Prostate gland (tissue), 2 donors: ENCODE measurements around the gene ZMAT3. TPM values are rescaled to one million over a fixed set of nuclear protein-coding genes. Genes with fewer than 3 reads are reported as not detected.

Experiments
- DNase-seq: peaks from one replicate; pipeline ENCODE4 v3.0.0-alpha.2; 2019; ENCODE audit warnings: low spot score
- H3K27ac ChIP-seq, 2 donors: fragments of 200-600 bp; sonication (generic); 2 replicates each; pipeline ENCODE4 v1.5.1; 2017 to 2019
- H3K27me3 ChIP-seq: fragments of 200-600 bp; sonication (generic); replicated peaks from 2 replicates; pipeline ENCODE4 v1.5.1; 2019; ENCODE audit not compliant: insufficient read depth
- H3K36me3 ChIP-seq, 2 donors: fragments of 200-600 bp; sonication (generic); 1 replicate in 1 of 2; 2 replicates in 1 of 2; pipeline versions ENCODE4 v1.5.1 to v1.8.1; 2017 to 2019
- H3K4me1 ChIP-seq: fragments of 200-600 bp; sonication (generic); replicated peaks from 2 replicates; pipeline ENCODE4 v1.5.1; 2019
- H3K4me3 ChIP-seq, 2 donors: fragments of 200-600 bp; sonication (generic); 2 replicates each; pipeline ENCODE4 v1.5.1; 2017 to 2019
- H3K9me3 ChIP-seq: fragments of 200-600 bp; sonication (generic); 2 replicates; pipeline ENCODE4 v1.5.1; 2017
- POLR2A ChIP-seq: fragments of 450-650 bp; IDR thresholded peaks from one replicate; pipeline ENCODE4 v1.6.1; 2016; ENCODE audit warnings: antibody characterized with exemption, mild to moderate bottlenecking
- POLR2AphosphoS5 ChIP-seq: sonication (generic); formaldehyde crosslinking; IDR thresholded peaks from one replicate; pipeline ENCODE4 v1.6.1; 2017; ENCODE audit warnings: antibody characterized with exemption
- WGBS: methylation state at CpG from one replicate; pipeline ENCODE4 v1.1.5; 2018; 5-methylcytosine and 5-hydroxymethylcytosine counted together
- intact Hi-C: fragments of 100-400 bp; cut with DNase I; formaldehyde crosslinking; loops from one replicate; pipeline ENCODE4 v1.14.2; 2022
- total RNA-seq, 2 donors: library from RNA; depleted of rRNA; stranded (reverse); fragments of >200 nt; gene quantifications; one replicate each; pipeline ENCODE4 v1.1.0, GENCODE V29; 2016
- TF ChIP-seq, protein P1 (sequence below), 4 experiments: fragments of 200-600 bp in 2 of 4; fragments of 450-650 bp in 2 of 4; sonication (generic) in 2 of 4; IDR thresholded peaks; 1 replicate in 3 of 4; 2 replicates in 1 of 4; pipeline ENCODE4 v1.5.1; 2016 to 2019; ENCODE audit warnings: antibody characterized with exemption in 4 of 4, mild to moderate bottlenecking in 2 of 4, moderate library complexity in 2 of 4

ZMAT3 gene
- total RNA-seq, 2 donors from 2014 or later, result 15.1 to 21.3 TPM

GRCh38 chr3:179091113-179091512, 19.5 kb upstream of the ZMAT3 start:
- Histone ChIP-seq H3K4me3 (no peak overlapping the region), H3K36me3 (no peaks in the 10 kb centered on the region), H3K4me1 (no peaks in the 10 kb centered on the region), H3K9me3 (no peaks in the 10 kb centered on the region), H3K27ac (no peak overlapping the region), H3K27me3 (no peaks in the 10 kb centered on the region)
- no peak for DNase-seq
- TF ChIP-seq POLR2AphosphoS5 (no peak), POLR2A (no peak)
- TF ChIP-seq, protein P1, sequence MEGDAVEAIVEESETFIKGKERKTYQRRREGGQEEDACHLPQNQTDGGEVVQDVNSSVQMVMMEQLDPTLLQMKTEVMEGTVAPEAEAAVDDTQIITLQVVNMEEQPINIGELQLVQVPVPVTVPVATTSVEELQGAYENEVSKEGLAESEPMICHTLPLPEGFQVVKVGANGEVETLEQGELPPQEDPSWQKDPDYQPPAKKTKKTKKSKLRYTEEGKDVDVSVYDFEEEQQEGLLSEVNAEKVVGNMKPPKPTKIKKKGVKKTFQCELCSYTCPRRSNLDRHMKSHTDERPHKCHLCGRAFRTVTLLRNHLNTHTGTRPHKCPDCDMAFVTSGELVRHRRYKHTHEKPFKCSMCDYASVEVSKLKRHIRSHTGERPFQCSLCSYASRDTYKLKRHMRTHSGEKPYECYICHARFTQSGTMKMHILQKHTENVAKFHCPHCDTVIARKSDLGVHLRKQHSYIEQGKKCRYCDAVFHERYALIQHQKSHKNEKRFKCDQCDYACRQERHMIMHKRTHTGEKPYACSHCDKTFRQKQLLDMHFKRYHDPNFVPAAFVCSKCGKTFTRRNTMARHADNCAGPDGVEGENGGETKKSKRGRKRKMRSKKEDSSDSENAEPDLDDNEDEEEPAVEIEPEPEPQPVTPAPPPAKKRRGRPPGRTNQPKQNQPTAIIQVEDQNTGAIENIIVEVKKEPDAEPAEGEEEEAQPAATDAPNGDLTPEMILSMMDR (IDR thresholded peaks at IDR 0.05), result no peak
- intact Hi-C loops, result no loop called here

DNA sequence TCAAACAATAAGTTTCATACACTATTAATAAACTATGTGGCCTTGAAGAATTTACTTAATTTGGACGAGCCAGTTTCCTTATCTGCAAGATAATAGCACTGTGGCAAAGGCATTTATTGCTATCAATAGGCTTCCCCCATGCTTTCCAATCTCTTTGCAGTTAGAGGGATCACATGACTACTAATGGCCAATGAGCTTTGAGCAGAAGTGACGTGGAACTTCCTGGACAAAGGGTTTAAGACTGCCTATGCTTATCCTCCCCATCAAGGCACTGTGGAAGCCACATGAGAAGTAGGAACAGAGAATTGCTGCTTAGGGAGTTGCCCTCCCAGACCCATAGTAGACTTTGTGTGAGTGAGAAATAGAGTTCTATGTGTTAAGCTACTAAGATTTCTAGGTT, 16.7 kb upstream of the ZMAT3 start:
- DNase-seq, result no peak
- WGBS, result 64% methylated on average over 2 of the region's 2 CpGs
- H3K9me3 ChIP-seq, result no peaks in the 10 kb centered on the region
- no peak overlapping the region for H3K4me3 ChIP-seq
- TF ChIP-seq, protein P1 (IDR thresholded peaks at IDR 0.05), result no peak
- no peak for TF ChIP-seq POLR2AphosphoS5
- no peak for TF ChIP-seq POLR2A
- intact Hi-C loops, result no loop called here
- H3K27ac ChIP-seq, result no peak overlapping the region
- no peaks in the 10 kb centered on the region for H3K4me1 ChIP-seq
- H3K36me3 ChIP-seq, result no peaks in the 10 kb centered on the region
- H3K27me3 ChIP-seq, result no peaks in the 10 kb centered on the region

- no peaks in the 10 kb centered on the region for H3K27me3 ChIP-seq
- WGBS, result 44% methylated on average over 2 of the region's 2 CpGs
- H3K4me3 ChIP-seq, result no peak overlapping the region
- TF ChIP-seq POLR2AphosphoS5, result no peak
- TF ChIP-seq POLR2A, result no peak
- TF ChIP-seq, protein P1 (IDR thresholded peaks at IDR 0.05), result no peak
- no peak for DNase-seq
- no peaks in the 10 kb centered on the region for H3K9me3 ChIP-seq
- intact Hi-C loops, result no loop called here
- H3K36me3 ChIP-seq, result no peaks in the 10 kb centered on the region
- H3K27ac ChIP-seq, result no peak overlapping the region
- no peaks in the 10 kb centered on the region for H3K4me1 ChIP-seq
Observed at GRCh38 chr3:179083977-179084376, 12.4 kb upstream of the ZMAT3 start.

- no peak overlapping the region for H3K4me3 ChIP-seq
- H3K4me1 ChIP-seq, result no peaks in the 10 kb centered on the region
- H3K9me3 ChIP-seq, result no peaks in the 10 kb centered on the region
- no peaks in the 10 kb centered on the region for H3K36me3 ChIP-seq
- WGBS, result 70% methylated on average over 3 of the region's 3 CpGs
- no peak for DNase-seq
- intact Hi-C loops, result no loop called here
- H3K27ac ChIP-seq, result no peak overlapping the region
- no peaks in the 10 kb centered on the region for H3K27me3 ChIP-seq
- TF ChIP-seq, protein P1 (IDR thresholded peaks at IDR 0.05), result no peak
- TF ChIP-seq POLR2A (no peak), POLR2AphosphoS5 (no peak)
Observed at GRCh38 chr3:179082416-179082815, 10.8 kb upstream of the ZMAT3 start.

GRCh38 chr3:179081885-179082284, 10.3 kb upstream of the ZMAT3 start:
- no peak overlapping the region for H3K27ac ChIP-seq
- intact Hi-C loops, result no loop called here
- no peaks in the 10 kb centered on the region for H3K4me1 ChIP-seq
- no peaks in the 10 kb centered on the region for H3K27me3 ChIP-seq
- no peak overlapping the region for H3K4me3 ChIP-seq
- no peak for DNase-seq
- TF ChIP-seq, protein P1 (IDR thresholded peaks at IDR 0.05), result no peak
- TF ChIP-seq POLR2A (no peak), POLR2AphosphoS5 (no peak)
- WGBS, result 76% methylated on average over 2 of the region's 2 CpGs
- H3K36me3 ChIP-seq, result no peaks in the 10 kb centered on the region
- H3K9me3 ChIP-seq, result no peaks in the 10 kb centered on the region
